Endodermal cell (in vitro differentiated cells): Measurements from ENCODE around the gene GOLGA6L9. TPM values are rescaled to one million over a fixed set of nuclear protein-coding genes. Genes with fewer than 3 reads are reported as not detected.
"Not testable (repeated sequence)": the region's sequence is repeated elsewhere in the genome, so short reads cannot be mapped to it uniquely, and the experiment has no call there.

Experiments
- DNase-seq: peaks from one replicate; pipeline ENCODE4 v3.0.0-alpha.2; 2017
- H3K27ac ChIP-seq: 2 replicates; pipeline ENCODE4 v1.5.1; 2013; ENCODE audit warnings: mild to moderate bottlenecking, low read depth, low read length, moderate library complexity
- H3K27me3 ChIP-seq: 2 replicates; pipeline ENCODE4 v1.6.1; 2013; ENCODE audit warnings: mild to moderate bottlenecking, low read length, moderate library complexity; ENCODE audit not compliant: insufficient read depth, control insufficient read depth, poor library complexity, severe bottlenecking
- H3K36me3 ChIP-seq: 2 replicates; pipeline ENCODE4 v1.7.0; 2013; ENCODE audit warnings: mild to moderate bottlenecking, low read length, moderate library complexity; ENCODE audit not compliant: control insufficient read depth, insufficient read depth
- H3K4me1 ChIP-seq: one replicate; pipeline ENCODE4 v1.7.0; 2013; ENCODE audit warnings: low read length; ENCODE audit not compliant: control insufficient read depth, insufficient read depth
- H3K4me3 ChIP-seq: 2 replicates; pipeline ENCODE4 v1.5.1; 2013; ENCODE audit warnings: mild to moderate bottlenecking, low read length, moderate library complexity
- H3K9ac ChIP-seq: 2 replicates; pipeline ENCODE4 v1.6.1; 2013; ENCODE audit warnings: mild to moderate bottlenecking, low read length, moderate library complexity; ENCODE audit not compliant: poor library complexity, severe bottlenecking; ENCODE audit errors: extremely low read depth
- H3K9me3 ChIP-seq: 2 replicates; pipeline ENCODE4 v1.6.1; 2013; ENCODE audit warnings: mild to moderate bottlenecking, low read length, moderate library complexity; ENCODE audit not compliant: control insufficient read depth
- H3K27ac Mint-ChIP-seq: 2 replicates; pipeline ENCODE4 v1.8.0; 2020; ENCODE audit warnings: mixed read lengths
- H3K27me3 Mint-ChIP-seq: 2 replicates; pipeline ENCODE4 v1.8.0; 2021; ENCODE audit warnings: mild to moderate bottlenecking, mixed read lengths; ENCODE audit not compliant: insufficient read depth
- H3K36me3 Mint-ChIP-seq: 2 replicates; pipeline ENCODE4 v1.8.0; 2020; ENCODE audit warnings: low read depth, mixed read lengths
- H3K4me1 Mint-ChIP-seq: 2 replicates; pipeline ENCODE4 v1.8.0; 2020; ENCODE audit warnings: mixed read lengths
- H3K4me3 Mint-ChIP-seq: 2 replicates; pipeline ENCODE4 v1.8.0; 2020; ENCODE audit warnings: mild to moderate bottlenecking, moderate library complexity, mixed read lengths
- H3K9me3 Mint-ChIP-seq: 2 replicates; pipeline ENCODE4 v1.8.0; 2020; ENCODE audit warnings: mild to moderate bottlenecking, mixed read lengths
- WGBS, 2 experiments: methylation state at CpG; one replicate each; pipeline versions ENCODE4 v1.1.5 to v1.1.7; 2013; ENCODE audit warnings: missing lambda C conversion rate in 2 of 2, mixed read lengths in 1 of 2; ENCODE audit not compliant: insufficient coverage in 1 of 2, insufficient read length in 1 of 2; 5-methylcytosine and 5-hydroxymethylcytosine counted together
- total RNA-seq, 2 donors: library from RNA; stranded (reverse); fragmentation: NEBNext Ultra II Directional in 1 of 2; extraction: Animal tissue kit (Norgen Biotek cat#: 25700) in 1 of 2; gene quantifications; 2 replicates in 1 of 2; 3 replicates in 1 of 2; pipeline ENCODE4 v1.2.1, GENCODE V29; 2021

The GOLGA6L9 gene
- total RNA-seq, 2 donors from 2014 or later, result 8.1 to 11.4 TPM

DNA sequence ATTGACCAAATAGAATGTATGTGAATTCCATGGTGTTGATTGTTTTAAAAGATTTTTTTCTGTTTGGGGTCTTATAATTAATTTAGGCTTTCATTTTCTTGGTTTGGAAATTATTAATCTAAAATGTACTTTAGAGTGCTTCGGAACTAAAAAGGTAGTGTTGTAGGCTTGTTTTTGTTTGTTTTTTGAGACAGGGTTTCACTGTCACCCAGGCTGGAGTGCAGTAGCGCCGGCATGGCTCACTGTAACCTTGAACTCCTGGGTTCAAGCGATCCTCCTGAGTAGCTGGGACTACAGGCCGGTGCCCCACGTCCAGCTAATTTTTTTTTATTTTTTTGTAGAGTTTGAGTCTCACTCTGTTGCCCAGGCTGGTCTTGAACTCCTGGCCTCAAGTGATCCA, 27.7 kb upstream of the GOLGA6L9 start:
- H3K27ac Mint-ChIP-seq, H3K4me3 Mint-ChIP-seq, H3K9me3 Mint-ChIP-seq, DNase-seq, H3K9ac ChIP-seq, H3K27ac ChIP-seq, H3K27me3 ChIP-seq, H3K27me3 Mint-ChIP-seq, H3K4me1 ChIP-seq, H3K9me3 ChIP-seq, H3K4me3 ChIP-seq: not testable (repeated sequence)
- peaks cover 25% of the 10 kb centered on the region for H3K36me3 ChIP-seq
- Mint-ChIP-seq H3K4me1 (peaks cover 15% of the 10 kb centered on the region), H3K36me3 (peaks cover 16% of the 10 kb centered on the region)
- 96% methylated on average over 3 of the region's 6 CpGs; no CpG with 5 or more reads in 1 of the 2 experiments for WGBS, 2 experiments

DNA sequence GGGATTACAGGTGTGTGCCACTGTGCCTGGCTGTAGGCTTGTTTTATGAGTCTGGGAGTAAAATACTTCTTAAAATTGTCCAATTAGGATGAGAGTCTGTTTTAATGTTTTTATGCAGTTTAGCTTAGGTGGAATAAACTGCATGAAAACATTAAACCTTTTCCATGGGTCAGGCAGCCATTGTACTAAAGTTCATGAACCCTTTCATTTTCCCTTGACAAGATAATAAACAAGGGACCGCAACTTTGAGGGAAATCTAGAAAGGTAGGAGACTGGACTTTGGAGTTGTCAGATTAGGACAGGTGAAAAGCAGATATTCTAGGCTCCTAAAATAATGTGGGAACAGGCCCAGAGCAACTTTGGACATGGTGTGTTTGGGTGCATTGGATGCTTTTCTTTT, 27.3 kb upstream of the GOLGA6L9 start:
- H3K36me3 Mint-ChIP-seq, result peaks cover 16% of the 10 kb centered on the region
- peaks cover 15% of the 10 kb centered on the region for H3K4me1 Mint-ChIP-seq
- H3K27me3 Mint-ChIP-seq, H3K9ac ChIP-seq, H3K4me3 Mint-ChIP-seq, H3K9me3 ChIP-seq, H3K27me3 ChIP-seq, DNase-seq, H3K27ac Mint-ChIP-seq, H3K9me3 Mint-ChIP-seq, H3K4me1 ChIP-seq, H3K4me3 ChIP-seq, H3K27ac ChIP-seq: not testable (repeated sequence)
- peaks cover 25% of the 10 kb centered on the region for H3K36me3 ChIP-seq
- no CpG with 5 or more reads among the region's 1 CpG for WGBS, 2 experiments

DNA sequence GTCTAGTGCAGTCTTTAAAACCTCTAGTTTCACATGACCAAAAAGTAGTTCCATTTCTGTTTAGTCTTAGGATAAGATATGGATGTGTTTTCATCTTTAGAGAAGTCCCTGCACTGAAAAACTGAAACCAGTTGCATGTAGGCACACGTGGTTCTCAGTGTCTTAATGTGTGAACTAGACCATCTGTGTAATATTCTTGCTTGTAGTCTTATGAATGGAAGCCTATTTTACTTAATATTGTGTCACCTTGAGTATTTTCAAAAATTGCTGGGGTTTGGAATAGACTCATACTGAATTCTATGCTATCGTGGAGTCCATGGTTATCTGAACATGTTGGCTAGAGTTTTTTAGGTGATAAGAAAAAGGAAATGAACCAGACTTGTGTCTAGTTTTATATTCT, 23.4 kb upstream of the GOLGA6L9 start:
- not testable (repeated sequence) for H3K27ac ChIP-seq, H3K27ac Mint-ChIP-seq, H3K4me1 ChIP-seq, H3K9ac ChIP-seq, H3K4me1 Mint-ChIP-seq, H3K27me3 Mint-ChIP-seq, H3K9me3 ChIP-seq, H3K9me3 Mint-ChIP-seq, H3K4me3 Mint-ChIP-seq, H3K27me3 ChIP-seq, H3K4me3 ChIP-seq, DNase-seq
- peaks cover 20% of the 10 kb centered on the region for H3K36me3 Mint-ChIP-seq
- 91 to 100% methylated on average over 2 of the region's 2 CpGs for WGBS, 2 experiments
- H3K36me3 ChIP-seq, result peaks cover 18% of the 10 kb centered on the region

DNA sequence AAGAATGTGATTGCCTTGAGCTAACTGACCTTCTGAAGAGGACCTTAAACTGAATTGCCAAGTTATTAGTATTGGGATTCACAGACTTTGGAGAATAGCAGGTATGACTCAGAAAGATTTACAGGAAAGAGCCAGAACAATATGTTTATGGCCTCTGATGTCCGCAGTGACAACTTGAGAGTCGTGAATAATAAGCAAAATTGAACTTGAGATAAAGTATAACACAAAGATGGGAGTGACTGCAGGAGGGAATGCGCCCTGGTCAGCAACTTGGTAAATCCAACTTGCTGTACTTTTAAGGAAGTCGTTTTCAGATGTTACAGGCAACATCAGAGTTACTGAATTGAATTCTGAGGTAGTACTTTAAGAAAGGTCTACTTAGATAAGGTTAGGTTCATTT, 19.3 kb upstream of the GOLGA6L9 start:
- 70 to 77% methylated on average over 4 of the region's 4 CpGs for WGBS, 2 experiments
- not testable (repeated sequence) for H3K4me3 ChIP-seq, H3K27ac Mint-ChIP-seq, H3K27ac ChIP-seq, H3K4me1 ChIP-seq, H3K9me3 ChIP-seq, H3K9ac ChIP-seq, H3K4me3 Mint-ChIP-seq, H3K9me3 Mint-ChIP-seq, DNase-seq, H3K27me3 ChIP-seq, H3K27me3 Mint-ChIP-seq
- peaks cover 20% of the 10 kb centered on the region for H3K36me3 ChIP-seq
- Mint-ChIP-seq H3K4me1 (peaks cover 18% of the 10 kb centered on the region), H3K36me3 (peaks cover 11% of the 10 kb centered on the region)

DNA sequence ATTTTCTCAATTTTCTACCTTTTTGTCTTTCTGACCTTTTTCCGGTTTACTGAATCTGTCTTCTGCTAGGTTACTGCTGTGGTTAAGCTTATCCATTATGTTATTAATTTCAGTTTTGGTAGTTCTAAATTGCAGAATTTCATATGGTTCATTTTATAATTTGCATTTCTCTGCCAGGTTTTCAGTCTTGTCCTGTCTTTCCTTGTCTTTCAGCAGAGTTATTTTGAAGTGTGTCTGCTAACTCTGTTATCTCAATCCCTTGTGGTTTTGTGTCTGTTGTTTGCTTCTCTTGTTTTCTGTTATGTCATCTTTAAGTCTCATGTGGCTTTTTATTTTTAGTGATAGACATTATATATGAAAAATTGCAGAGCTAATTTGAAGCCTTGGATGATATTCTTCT, 18.0 kb upstream of the GOLGA6L9 start:
- not testable (repeated sequence) for H3K9me3 Mint-ChIP-seq, H3K9me3 ChIP-seq, H3K27me3 ChIP-seq, H3K4me3 ChIP-seq, DNase-seq, H3K27ac ChIP-seq, H3K4me1 ChIP-seq, H3K9ac ChIP-seq, H3K4me3 Mint-ChIP-seq, H3K27me3 Mint-ChIP-seq
- no CpG with 5 or more reads among the region's 1 CpG for WGBS, 2 experiments
- Mint-ChIP-seq H3K36me3 (peaks cover 15% of the 10 kb centered on the region), H3K4me1 (peaks cover 18% of the 10 kb centered on the region), H3K27ac (peak overlapping the region; percentile 12)
- peaks cover 15% of the 10 kb centered on the region for H3K36me3 ChIP-seq
